GM21528 (cell line): Measurements from ENCODE around the gene CEBPB.
A peak's percentile ranks its signal among the peaks of the same experiment; 100 is the strongest.
"Not testable (repeated sequence)": the region's sequence is repeated elsewhere in the genome, so short reads cannot be mapped to it uniquely, and the experiment has no call there.

Experiments used
- ATAC-seq: cut with Tn5 transposase; IDR thresholded peaks from one replicate; pipeline ENCODE4 v1.9.1; 2021; ENCODE audit warnings: mild to moderate bottlenecking, moderate library complexity; ENCODE audit not compliant: unreplicated experiment, low FRiP score

The CEBPB gene

DNA sequence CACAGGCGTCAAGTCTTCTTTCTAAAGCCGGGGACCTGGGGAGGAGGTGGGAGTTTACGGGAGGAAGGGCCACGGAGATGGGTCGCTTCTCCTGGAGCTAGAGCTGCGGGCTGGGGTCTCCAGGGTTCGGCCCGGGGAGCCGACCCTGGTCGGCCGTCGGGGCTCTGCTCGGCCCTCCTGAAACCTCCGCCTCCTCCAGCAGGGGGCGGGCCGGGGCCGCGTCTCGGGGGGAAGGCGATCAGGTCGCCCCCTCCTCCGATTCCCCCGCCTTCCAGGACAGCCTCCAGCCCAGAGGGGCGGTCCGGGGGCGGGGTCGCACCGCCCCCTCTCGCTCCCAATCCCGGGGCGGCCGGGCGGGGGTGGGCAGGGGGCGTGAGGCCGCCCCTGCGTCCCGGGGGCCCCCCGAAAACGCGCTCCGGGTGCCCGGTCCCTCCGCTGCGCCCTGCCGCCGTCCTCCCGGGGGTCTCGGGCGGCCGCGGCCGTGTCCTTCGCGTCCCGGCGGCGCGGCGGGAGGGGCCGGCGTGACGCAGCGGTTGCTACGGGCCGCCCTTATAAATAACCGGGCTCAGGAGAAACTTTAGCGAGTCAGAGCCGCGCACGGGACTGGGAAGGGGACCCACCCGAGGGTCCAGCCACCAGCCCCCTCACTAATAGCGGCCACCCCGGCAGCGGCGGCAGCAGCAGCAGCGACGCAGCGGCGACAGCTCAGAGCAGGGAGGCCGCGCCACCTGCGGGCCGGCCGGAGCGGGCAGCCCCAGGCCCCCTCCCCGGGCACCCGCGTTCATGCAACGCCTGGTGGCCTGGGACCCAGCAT lies at the start of gene CEBPB:
CEBPB (plus strand) TSS at position 580 of the 814 bp plus-strand sequence; CDS start at position 784, 204 bp downstream.
- peak; percentile 39 for ATAC-seq

DNA sequence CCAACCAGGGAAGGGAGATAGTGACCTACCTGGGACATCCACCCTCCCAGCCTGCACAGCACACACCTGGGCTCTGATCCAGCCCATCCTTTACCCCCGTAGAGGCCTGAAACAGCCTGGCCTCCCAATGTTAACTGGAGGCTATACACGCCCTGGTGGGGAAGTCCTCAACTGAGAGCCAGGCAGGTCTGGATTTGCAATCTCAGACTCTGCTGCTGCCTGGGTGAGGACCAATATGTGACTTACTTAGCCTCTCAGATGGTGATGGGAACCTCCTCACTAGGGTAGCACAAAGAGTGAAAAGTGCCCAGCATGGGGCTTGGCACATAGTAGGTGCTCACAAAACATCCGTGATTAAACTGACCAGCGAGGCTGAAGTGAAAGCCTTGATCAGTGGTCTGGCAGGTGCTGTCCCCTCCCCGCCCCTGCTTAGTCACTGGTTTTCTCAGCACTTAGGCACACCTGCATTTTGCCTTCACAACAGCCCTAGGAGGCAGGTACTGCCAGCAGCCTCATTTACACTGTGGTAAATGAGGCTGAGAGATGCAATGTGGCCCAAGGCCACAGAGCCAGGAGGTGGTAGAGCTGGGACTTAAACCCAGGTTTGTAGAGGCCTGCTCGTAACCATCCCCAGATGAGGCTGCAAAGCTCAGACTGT lies 49.5 kb upstream of the CEBPB start:
- ATAC-seq, result no peak

DNA sequence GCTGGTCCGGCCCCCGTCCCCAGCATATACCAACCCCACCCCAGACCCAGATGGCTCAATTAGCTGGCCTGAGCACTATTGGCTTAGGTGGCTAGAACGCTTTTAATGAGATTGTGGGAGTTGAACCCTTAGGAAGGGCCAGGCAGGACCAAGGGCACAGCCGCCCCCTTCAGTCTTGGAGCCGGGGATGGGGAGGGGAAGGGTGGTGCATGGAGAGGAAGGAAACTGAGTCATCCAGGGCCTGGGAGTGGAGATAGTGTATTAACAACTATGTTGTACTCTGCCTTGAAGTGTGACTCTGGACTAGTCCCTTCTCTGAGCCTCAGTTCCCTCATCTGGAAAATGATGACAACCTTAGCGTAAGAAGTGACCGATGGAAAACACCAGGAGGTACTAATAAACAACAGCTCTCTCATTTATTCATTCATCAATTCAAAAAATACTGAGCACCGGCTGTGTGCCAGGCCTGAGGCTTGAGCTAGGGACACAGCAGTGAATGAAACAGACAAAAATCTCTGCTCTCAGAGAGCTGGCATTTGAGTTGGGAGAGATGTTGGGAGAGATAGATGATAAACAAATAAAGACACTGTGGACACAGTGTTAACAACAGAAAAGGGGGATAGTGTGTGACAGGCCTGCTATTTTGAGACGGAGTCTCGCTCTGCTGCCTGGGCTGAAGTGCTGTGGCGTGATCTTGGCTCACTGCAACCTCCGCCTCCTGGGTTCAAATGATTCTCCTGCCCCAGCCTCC lies 48.6 kb upstream of the CEBPB start:
- ATAC-seq, result no peak

- no peak for ATAC-seq
Observed at GRCh38 chr20:50142812-50143211, 47.8 kb upstream of the CEBPB start.

GRCh38 chr20:50144362-50144761 lies 46.3 kb upstream of the CEBPB start:
- no peak for ATAC-seq

DNA sequence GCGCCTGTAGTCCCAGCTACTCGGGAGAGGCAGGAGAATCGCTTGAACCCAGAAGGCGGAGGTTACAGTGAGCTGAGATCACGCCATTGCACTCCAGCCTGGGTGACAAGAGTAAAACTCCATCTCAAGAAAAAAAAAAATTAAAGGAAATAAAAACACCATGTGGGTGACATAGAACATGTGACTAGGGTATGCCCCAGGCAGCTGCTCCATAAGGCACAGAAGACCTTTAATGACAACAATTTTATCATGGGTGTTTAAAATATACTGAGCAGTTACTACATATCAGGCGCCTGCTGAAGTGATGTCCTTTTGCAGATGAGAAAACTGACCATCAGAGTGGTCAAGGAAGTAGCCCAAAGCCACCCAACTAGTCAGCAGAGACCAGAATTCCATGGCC lies 45.1 kb upstream of the CEBPB start:
- ATAC-seq, result no peak

GRCh38 chr20:50146214-50146613 lies 44.4 kb upstream of the CEBPB start:
- ATAC-seq, result no peak

DNA sequence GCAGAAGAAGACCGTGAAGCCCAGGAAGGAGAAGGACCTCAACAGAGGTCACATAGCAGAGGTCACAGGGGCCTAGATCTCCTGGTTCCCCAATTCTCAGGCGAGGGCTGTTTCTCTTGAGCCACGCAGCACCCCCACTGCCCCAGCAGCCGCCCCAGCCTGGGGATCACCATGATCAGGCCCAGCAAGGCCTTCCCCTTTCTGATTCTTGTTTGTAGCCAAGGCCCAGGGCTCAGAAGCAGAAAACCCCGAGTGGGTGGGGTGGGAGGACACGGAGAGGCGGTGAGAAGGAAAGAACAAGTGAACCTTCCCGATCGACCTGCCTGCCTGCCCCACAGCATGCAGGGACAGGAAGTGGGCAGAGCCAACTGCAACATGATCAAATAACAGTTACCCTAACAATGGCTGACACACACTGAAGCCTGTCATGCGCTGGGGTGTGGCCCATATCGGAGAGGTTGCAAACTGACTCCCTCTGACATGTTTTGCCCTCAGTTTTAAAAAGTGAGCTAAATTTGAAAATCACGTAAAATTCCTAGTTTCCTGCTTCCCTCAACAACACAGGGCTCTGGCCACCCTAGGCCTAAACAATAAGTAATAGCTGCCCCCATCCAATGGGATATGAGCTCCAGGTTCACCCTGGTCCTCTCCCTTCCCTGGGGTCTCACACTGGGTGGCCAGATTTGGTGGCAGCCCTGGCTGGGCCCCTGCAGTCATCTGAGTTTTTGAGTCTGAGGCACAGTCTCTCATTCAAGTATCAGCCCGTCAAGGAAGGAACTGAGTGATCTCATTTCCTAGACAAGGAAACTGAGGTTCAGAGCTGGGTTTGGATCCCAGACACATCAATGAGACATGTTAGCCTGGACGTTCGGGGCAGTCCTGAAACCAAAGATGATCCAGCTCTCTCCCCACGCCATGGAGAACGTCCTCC lies 43.6 kb upstream of the CEBPB start:
- ATAC-seq, result no peak

GRCh38 chr20:50149481-50150254 lies 41.0 kb upstream of the CEBPB start:
- ATAC-seq, result no peak

DNA sequence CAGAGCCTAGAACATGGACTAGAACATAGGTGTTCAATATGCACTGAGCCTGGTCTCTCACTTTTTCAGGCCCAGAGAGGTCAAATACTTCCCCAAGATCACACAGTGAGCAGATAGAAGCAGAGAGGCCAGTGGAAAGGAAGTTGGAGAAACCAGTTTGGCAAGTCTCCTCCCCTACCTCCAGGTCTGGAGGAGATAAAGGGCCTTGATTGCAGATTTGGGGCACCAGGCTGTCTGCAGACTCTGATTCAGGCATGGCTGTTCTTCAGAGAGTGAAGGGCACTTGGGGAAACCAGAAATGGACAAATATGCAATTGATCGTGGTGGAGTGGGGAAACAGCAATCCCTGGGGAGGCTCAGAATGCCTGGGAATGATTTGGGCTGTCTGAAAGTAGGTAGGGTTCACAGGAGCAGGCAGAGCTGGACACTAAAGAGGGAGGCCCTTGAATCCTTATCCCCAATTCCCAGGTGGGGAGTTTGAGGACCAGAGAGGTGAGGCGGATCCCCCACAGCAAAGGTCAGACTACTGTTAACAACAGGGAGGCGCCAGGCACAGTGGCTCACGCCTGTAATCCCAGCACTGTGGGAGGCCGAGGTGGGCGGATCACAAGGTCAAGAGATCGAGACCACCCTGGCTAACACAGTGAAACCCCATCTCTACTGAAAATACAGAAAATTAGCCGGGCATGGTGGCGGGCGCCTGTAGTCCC lies 39.4 kb upstream of the CEBPB start:
- no peak for ATAC-seq

- ATAC-seq, result no peak
Observed at GRCh38 chr20:50152394-50153152, 38.1 kb upstream of the CEBPB start.

DNA sequence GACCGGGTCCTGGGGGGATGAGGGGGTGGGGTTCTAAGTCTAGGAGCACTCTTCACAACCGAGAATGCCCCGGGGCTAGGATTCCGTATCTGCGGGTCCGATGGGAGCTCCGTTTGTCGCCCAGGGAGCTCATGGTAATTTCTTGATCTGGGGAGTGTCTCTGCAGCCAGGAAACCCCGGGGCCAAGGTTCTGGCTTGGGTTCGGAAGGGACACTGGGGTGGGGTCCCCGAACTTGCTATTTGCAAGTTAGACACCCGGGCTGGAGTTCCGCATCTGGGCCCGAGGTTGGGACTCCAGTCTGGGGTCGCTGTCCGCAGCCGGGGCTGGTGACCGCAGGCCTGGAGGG lies 37.5 kb upstream of the CEBPB start:
- peak; percentile 33 for ATAC-seq

GRCh38 chr20:50153500-50154377 lies 36.9 kb upstream of the CEBPB start, which contains the start of gene PEDS1:
Gene PEDS1, minus strand, starts transcription at chr20:50153723. Its CDS starts 86 bp downstream, at chr20:50153637.
- ATAC-seq, result peak; percentile 84

DNA sequence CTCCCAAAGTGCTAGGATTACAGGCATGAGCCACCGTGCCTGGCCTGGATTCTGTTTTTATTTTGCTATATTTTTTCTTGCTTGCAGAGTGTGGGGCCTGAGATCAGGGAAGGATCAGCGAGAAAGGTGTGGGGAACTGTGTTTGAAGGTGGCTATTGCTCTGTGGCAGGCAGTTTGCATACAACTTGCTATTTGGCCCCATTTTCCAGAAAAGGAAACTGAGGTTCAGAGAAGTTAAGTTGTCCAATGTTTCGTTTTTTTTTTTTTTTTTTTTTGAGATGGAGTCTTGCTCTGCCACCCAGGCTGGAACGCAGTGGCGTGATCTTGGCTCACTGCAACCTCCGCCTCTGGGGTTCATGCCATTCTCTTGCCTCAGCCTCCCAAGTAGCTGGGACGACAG lies 29.1 kb upstream of the CEBPB start:
- not testable (repeated sequence) for ATAC-seq

GRCh38 chr20:50163570-50164317 lies 26.9 kb upstream of the CEBPB start:
- no peak for ATAC-seq
